ENCODE results near the gene CKS1B.
"Not testable (repeated sequence)": the region's sequence is repeated elsewhere in the genome, so short reads cannot be mapped to it uniquely, and the experiment has no call there.

CKS1B gene

DNA sequence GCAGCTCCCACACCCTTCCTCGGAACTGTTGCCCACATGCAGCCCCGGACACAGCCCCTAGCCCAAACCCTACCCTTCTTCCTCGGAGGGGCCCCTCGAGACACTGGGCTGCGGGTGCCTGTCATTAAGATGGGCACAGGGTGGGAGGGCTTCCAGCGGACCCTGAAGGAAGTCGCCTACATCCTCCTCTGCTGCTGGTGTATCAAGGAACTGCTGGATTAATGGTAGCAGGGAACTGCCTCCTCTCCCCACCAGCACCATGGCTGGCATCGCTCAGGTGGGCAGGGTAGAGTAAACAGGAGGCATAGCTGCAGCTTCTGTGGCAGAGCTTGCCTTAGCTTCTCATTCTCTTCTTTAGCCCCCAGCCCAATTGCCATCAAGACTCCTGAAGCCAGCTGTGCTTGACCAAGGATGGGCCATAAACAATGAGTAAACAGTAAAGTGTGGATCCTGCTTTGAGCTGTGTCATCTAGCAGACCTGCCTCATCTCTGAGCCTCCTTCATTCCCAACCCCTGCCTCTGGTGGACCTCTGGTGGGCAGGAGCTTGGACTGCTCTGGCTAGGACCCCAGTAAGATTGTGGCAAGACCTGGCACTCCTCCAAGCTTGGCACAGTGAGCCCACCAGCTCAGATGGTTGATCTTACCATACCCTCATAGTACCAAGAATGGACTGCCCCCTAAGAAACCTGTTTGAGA is 19.2 kb downstream of the CKS1B start, which contains the start of gene LENEP:
Gene LENEP (plus strand): TSS at position 15 of the 697 bp plus-strand sequence. CDS start 22 bp downstream, at position 37.
- no peaks in the 10 kb centered on the region for H3K9me3 Mint-ChIP-seq
- DNase-seq (ENCODE audit: low spot score), result no peak
- no peak within 1 kb of the TSS for H3K4me3 Mint-ChIP-seq
- no peaks in the 10 kb centered on the region for H3K27me3 Mint-ChIP-seq (ENCODE audit: low read depth)
- peaks cover 19% of the 10 kb centered on the region for H3K4me1 Mint-ChIP-seq (ENCODE audit: low read depth)
- H3K36me3 Mint-ChIP-seq (ENCODE audit: low read depth), result peaks cover 6% of the 10 kb centered on the region
- peak within 1 kb of the TSS; percentile 36 for H3K27ac Mint-ChIP-seq

DNA sequence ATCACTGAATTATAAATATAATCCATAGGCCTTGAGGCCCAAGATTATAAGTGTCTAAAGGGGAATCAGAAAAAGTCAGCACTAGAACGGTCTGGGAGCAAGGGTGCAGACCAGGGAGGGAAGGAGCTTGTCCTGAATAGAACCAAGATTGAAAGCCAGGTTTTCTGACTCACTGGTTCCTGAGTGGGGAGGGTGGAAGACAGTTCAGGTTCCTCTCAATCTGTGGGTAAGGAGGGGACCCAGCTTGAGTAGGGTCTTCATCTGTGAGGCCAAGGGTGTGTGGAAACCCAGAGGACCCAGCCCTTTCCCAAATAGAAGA is 19.7 kb downstream of the CKS1B start:
- no peak for DNase-seq (ENCODE audit: low spot score)
- peaks cover 2% of the 10 kb centered on the region for H3K36me3 Mint-ChIP-seq (ENCODE audit: low read depth)
- no peaks in the 10 kb centered on the region for H3K9me3 Mint-ChIP-seq
- no peaks in the 10 kb centered on the region for H3K27me3 Mint-ChIP-seq (ENCODE audit: low read depth)
- no peak overlapping the region for H3K4me3 Mint-ChIP-seq
- H3K27ac Mint-ChIP-seq, result peak overlapping the region; percentile 36
- H3K4me1 Mint-ChIP-seq (ENCODE audit: low read depth), result peaks cover 22% of the 10 kb centered on the region

DNA sequence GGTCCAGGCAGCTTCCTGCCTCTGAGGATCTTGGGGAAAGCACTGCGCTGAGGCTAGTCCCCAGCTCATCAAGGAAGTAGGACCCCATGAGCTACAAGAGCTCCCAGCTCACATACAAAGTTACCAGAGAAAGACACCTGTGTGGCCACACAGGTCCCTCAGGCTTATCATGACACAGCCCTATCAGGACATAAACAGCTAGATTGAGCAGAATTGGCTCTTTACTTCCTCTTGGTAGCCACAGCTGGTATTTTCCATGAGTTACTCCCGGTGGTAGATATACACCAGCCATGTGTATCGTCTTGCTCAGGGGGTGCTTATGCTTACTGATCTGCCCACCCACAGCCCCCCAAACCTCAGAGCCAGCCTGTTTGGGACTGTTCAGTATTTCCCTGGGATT is 20.1 kb downstream of the CKS1B start:
- Mint-ChIP-seq H3K9me3 (no peaks in the 10 kb centered on the region), H3K4me3 (no peak overlapping the region), H3K4me1 (ENCODE audit: low read depth) (peaks cover 23% of the 10 kb centered on the region), H3K27me3 (ENCODE audit: low read depth) (no peaks in the 10 kb centered on the region), H3K27ac (peak overlapping the region; percentile 62), H3K36me3 (ENCODE audit: low read depth) (peaks cover 2% of the 10 kb centered on the region)
- no peak for DNase-seq (ENCODE audit: low spot score)

DNA sequence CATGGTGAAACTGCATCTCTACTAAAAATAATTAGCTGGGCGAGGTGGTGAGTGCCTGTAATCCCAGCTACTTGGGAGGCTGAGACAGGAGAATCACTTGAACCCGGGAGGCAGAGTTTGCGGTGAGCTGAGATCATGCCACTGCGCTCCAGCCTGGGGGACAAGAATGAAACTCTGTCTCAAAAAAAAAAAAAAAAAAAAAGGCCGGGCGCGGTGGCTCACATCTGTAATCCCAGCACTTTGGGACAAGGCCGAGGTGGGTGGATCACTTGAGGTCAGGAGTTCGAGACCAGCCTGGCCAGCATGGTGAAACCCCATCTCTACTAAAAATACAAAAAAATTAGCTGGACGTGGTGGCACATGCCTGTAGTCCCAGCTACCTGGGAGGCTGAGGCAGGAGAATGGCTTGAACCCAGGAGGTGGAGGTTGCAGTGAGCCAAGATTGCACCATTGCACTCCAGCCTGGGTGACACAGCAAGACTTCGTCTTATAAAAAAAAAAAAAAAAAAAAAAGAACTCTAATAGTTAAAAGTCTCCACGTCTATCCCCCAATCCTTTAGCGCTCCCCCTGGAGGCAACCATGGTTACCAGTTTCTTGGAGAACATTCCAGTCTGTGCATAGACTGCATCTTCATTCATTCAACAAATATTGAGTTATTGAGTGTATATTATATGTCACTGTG is 21.0 kb downstream of the CKS1B start:
- not testable (repeated sequence) for DNase-seq (ENCODE audit: low spot score); H3K4me3 Mint-ChIP-seq; H3K9me3 Mint-ChIP-seq; H3K27me3 Mint-ChIP-seq (ENCODE audit: low read depth); H3K36me3 Mint-ChIP-seq (ENCODE audit: low read depth)
- Mint-ChIP-seq H3K4me1 (ENCODE audit: low read depth) (peaks cover 27% of the 10 kb centered on the region), H3K27ac (peak overlapping the region; percentile 62)

DNA sequence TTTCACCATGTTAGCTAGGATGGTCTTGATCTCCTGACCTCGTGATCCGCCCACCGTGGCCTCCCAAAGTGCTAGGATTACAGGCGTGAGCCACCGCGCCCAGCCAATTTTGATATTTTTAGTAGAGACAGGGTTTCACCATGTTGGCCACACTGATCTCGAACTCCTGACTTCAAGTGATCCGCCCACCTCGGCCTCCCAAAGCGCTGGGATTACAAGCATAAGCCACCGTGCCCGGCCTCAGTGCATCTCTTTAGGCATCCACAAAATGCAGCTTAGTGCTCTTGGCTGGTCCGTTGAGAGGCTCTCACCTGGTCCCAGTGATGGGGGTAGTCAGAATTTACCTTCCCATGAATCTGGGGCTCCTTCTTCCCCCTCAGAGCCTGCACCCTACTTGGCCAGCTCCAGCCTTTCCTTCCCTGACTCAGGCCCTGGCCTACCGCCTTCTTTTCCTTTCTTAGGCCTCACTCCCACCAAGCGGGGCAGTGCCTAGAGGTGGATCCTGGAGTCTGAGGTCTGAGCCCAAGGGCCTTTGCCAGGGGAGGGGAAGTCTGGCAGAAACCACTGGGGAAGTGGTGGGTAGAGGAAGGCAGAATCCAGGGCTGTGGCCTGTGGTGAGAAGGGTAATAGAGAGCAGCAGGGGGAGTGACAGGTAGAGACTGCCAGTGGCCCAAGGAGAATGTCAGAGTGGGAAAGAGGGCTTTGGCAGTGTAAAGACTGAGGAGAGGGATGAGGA is 22.7 kb downstream of the CKS1B start:
- Mint-ChIP-seq H3K27ac (peak overlapping the region; percentile 43), H3K27me3 (ENCODE audit: low read depth) (no peaks in the 10 kb centered on the region), H3K4me1 (ENCODE audit: low read depth) (peaks cover 27% of the 10 kb centered on the region), H3K9me3 (no peaks in the 10 kb centered on the region), H3K36me3 (ENCODE audit: low read depth) (no peaks in the 10 kb centered on the region), H3K4me3 (peak overlapping the region; percentile 37)
- DNase-seq (ENCODE audit: low spot score), result no peak

DNA sequence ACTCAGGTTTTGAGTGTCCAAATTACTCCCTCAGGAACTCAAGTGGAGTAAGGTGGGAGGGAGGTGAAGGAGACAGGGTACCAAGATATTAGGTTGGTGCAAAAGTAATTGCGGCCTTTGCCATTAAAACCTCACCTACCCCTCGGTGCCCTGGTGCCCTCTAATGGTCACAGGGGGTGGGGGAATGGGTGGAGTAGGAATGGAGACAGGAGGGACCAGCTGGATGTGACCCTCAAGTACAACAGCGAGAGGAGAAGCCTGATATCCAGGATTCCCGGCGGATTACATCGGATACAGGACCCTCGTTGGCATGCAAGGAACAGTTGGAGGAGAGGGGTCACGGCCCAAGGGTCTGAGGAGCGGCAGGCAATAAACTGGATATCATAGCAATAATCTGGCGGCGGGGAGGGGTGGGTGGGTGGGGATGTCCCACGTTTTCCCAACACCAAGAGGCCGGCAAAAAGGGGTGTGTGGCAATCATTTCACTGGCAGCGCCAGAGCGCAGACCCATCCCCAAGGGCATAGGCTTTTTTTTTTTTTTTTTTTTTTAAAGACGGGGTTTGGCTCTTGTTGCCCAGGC is 23.8 kb downstream of the CKS1B start:
- H3K4me3 Mint-ChIP-seq, result peak overlapping the region; percentile 77

DNA sequence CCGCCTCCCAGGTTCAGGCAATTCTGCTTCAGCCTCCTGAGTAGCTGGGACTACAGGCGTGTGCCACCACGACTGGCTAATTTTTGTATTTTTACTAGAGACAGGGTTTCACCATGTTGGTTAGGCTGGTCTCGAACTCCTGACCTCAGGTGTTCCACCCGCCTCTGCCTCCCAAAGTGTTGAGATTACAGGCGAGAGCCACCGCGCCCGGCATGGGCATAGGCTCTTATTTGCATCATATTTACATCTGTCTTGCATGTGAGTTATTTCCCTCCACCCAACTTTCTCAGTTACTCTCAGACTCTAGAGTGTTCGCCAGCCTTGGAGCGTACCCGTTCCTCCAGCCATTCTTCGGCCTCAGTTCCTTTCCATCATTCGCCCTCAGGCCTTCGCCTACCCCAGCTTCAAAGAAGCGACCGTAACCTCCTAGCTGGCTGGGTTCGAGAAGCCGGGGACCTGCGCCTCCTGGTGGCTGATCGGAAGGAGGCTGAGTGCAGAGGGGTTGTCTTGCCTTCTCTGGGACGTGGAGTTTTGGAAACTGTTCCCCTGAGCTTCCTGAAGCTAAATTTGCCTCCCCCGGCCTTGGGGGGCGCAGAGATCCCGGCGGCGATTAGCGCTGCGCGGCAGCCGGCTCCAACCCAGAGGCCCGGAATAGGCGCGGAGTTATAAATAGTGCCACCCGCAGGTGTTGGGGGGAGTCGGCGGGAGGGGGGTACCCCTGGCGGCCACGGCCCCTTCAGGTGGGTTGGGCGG is 24.5 kb downstream of the CKS1B start:
- peak; percentile 72 for DNase-seq (ENCODE audit: low spot score)
- peaks cover 2% of the 10 kb centered on the region for H3K36me3 Mint-ChIP-seq (ENCODE audit: low read depth)
- H3K4me3 Mint-ChIP-seq, result peak overlapping the region; percentile 77
- H3K27ac Mint-ChIP-seq, result peak overlapping the region; percentile 85
- H3K9me3 Mint-ChIP-seq, result no peaks in the 10 kb centered on the region
- peaks cover 29% of the 10 kb centered on the region for H3K4me1 Mint-ChIP-seq (ENCODE audit: low read depth)
- H3K27me3 Mint-ChIP-seq (ENCODE audit: low read depth), result no peaks in the 10 kb centered on the region

More for the DNA sequence above, 23.8 kb downstream of the CKS1B start:
- no peak for DNase-seq (ENCODE audit: low spot score)
- Mint-ChIP-seq H3K27me3 (ENCODE audit: low read depth) (no peaks in the 10 kb centered on the region), H3K27ac (peak overlapping the region; percentile 63), H3K36me3 (ENCODE audit: low read depth) (peaks cover 1% of the 10 kb centered on the region), H3K9me3 (no peaks in the 10 kb centered on the region), H3K4me1 (ENCODE audit: low read depth) (peaks cover 27% of the 10 kb centered on the region)

DNA sequence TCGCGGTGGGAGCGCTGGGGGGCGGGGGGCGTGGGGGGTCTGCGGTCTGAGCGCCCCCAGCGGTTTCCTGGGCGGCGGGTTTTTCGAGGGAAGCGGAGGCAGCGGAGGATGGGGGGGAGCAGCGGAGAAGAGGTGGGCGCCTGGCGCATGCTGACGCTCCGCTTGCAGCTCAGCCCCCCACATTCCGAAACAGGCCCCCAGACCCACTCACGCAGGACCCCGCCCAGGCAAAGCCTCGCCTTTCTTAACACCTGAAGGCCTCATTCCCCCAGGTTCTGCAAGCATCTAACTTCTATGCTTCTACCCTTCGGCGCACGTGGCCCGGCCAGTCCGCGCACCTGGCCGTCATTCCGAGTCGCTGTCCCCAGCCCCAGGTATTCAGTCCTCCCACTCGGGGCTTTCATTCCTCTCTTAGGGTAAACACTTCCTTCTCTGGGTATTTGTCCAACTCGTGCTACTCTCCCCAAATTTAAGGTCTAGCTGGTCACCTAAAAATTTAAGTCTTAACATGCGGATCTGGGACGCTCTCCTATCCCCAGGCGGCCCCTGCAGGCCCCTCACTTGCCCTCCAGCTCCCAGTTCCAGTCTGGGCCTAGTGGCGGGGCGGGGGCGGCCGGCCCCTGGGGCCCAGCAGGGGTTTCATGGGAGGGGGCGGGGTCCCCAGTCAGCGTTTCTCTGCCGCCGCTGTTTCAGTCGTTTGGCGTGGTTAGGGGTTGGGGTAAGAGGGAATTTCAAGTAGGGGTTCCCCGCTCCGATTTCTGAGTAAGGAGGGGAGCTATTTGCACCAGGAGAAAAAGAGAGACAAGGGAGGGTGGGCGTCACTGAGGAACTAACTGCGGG is 25.3 kb downstream of the CKS1B start:
- no peaks in the 10 kb centered on the region for H3K27me3 Mint-ChIP-seq (ENCODE audit: low read depth)
- peaks cover 7% of the 10 kb centered on the region for H3K36me3 Mint-ChIP-seq (ENCODE audit: low read depth)
- H3K27ac Mint-ChIP-seq, result peak overlapping the region; percentile 93
- H3K9me3 Mint-ChIP-seq, result no peaks in the 10 kb centered on the region
- H3K4me1 Mint-ChIP-seq (ENCODE audit: low read depth), result peaks cover 34% of the 10 kb centered on the region
- peak overlapping the region; percentile 99 for H3K4me3 Mint-ChIP-seq
- DNase-seq (ENCODE audit: low spot score), result peak; percentile 83

DNA sequence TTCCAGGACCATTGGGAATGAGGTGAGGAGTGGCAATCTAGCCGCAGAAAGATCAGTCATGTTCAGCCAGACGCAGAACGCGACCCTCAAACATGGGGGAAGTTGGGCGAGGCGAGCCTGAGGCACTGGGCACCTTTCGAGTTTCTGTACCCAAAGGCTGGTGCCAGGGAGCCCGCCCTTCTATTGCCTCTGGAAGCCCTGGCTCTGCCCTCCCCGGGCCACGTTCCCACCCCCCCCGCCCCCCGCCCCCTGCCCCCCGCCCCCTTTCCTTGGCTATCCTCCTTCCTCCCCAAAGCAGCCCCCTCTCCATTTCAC is 25.9 kb downstream of the CKS1B start:
- H3K9me3 Mint-ChIP-seq, result no peaks in the 10 kb centered on the region
- H3K4me1 Mint-ChIP-seq (ENCODE audit: low read depth), result peaks cover 35% of the 10 kb centered on the region
- H3K27me3 Mint-ChIP-seq (ENCODE audit: low read depth), result no peaks in the 10 kb centered on the region
- peak overlapping the region; percentile 99 for H3K4me3 Mint-ChIP-seq
- no peak for DNase-seq (ENCODE audit: low spot score)
- peaks cover 7% of the 10 kb centered on the region for H3K36me3 Mint-ChIP-seq (ENCODE audit: low read depth)
- H3K27ac Mint-ChIP-seq, result peak overlapping the region; percentile 93

DNA sequence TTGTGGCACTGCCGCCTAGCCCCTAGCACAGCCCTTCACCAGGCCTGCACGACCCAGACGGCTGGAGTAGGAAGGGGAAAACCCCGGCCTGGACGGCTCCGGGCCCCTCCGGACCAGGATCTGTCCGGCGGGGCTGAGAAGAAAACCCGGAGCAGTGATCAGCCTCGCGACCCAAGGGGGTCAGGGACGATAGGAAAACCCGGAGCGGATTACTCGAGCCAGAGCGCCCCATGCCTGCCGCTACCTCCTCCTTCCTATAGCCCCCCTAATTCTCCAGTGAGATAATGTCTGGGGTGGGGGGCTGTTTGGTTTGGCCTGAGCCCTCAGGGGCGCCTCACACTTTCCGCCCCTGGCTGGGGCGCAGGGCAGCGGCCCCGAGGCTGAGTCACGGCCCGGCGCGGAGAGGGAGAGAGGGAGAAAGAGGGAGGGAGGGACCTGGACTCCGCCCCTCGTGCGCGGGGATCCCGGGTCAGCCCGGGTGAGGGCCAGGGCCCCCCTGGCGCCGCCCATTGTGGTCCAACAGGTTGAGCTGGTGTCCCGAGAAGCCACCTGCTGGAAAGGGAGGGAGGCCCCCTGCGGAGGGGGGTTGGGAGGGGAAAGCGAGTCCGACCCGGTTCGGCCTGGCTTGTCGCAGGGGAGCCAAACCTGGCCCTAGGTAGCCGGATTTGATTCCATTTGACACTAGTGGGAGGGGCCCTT is 26.4 kb downstream of the CKS1B start:
- Mint-ChIP-seq H3K27ac (peak overlapping the region; percentile 93), H3K4me1 (ENCODE audit: low read depth) (peaks cover 38% of the 10 kb centered on the region), H3K9me3 (no peaks in the 10 kb centered on the region), H3K36me3 (ENCODE audit: low read depth) (peaks cover 7% of the 10 kb centered on the region), H3K4me3 (peak overlapping the region; percentile 99), H3K27me3 (ENCODE audit: low read depth) (no peaks in the 10 kb centered on the region)
- peak; percentile 90 for DNase-seq (ENCODE audit: low spot score)

DNA sequence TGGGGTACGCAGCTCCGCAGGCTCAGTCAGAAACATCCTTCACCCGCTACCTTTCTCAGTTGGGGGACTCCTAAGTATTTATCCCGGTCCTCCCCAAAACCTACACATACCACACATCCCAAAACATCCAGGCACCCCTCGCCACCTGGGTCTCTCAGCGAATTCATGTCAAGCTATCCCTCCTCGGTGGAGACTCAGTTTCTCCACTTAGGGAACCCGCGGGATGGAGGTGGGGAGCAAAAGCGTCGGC is 26.9 kb downstream of the CKS1B start:
- Mint-ChIP-seq H3K4me1 (ENCODE audit: low read depth) (peaks cover 42% of the 10 kb centered on the region), H3K9me3 (no peaks in the 10 kb centered on the region), H3K27me3 (ENCODE audit: low read depth) (no peaks in the 10 kb centered on the region), H3K36me3 (ENCODE audit: low read depth) (peaks cover 7% of the 10 kb centered on the region), H3K27ac (peak overlapping the region; percentile 93), H3K4me3 (peak overlapping the region; percentile 99)
- DNase-seq (ENCODE audit: low spot score), result no peak

DNA sequence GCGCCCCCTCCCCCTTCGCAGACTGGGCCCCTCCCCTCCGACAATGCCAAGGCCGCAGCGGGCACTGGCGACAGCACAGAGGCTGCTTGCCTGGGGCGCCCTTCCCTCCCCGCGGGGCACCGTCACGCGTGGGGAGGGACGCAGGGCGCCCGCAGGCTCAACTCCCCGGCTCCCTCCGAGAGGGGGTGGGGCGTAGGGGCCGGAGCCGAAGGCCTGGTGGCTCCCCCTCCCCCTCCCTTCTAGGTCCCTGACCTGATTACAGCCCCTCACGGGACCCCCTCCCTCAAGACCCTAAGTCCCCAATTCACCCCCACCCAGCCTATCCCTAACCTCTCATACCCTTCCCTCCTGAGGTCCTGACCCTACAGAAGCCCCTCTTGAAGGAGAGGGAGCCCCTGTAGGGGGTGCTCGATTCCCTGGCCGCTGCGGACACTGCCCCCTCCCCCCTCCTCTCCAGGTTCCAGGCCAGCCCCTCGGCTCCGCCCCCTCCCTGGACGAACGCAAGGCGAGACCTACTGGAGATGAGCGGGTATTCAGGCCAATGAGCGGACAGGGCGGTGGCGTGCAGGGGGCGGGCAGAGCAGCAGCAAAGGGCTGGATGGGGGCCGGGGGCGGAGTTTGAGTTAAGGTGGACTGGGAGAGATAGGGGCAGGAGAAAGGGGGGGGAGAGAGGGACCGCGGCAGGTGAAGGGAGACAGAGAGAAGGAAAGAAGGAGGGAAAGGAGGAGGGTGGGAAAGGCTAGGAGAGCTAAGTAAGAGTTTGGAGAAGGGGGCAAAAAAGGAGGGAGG is 27.4 kb downstream of the CKS1B start:
- Mint-ChIP-seq H3K4me1 (ENCODE audit: low read depth) (peaks cover 47% of the 10 kb centered on the region), H3K27me3 (ENCODE audit: low read depth) (no peaks in the 10 kb centered on the region), H3K27ac (peak overlapping the region; percentile 93), H3K4me3 (peak overlapping the region; percentile 99), H3K36me3 (ENCODE audit: low read depth) (peaks cover 7% of the 10 kb centered on the region), H3K9me3 (no peaks in the 10 kb centered on the region)
- DNase-seq (ENCODE audit: low spot score), result peak; percentile 99

All from T-helper 2 cell treated with Interferon-gamma antibody and Interleukin-4, amounts not matched to agents 5 μg/mL and 100 μg/mL, for 36 hours (primary cell).